GM13976 (cell line): ENCODE measurements around the gene MED13L.

Experiments used
- DNase-seq: peaks from one replicate; pipeline ENCODE4 v3.0.0; 2012; ENCODE audit warnings: low spot score
- CTCF ChIP-seq: IDR thresholded peaks from 2 replicates; pipeline ENCODE4 v1.5.1; 2012; ENCODE audit warnings: borderline replicate concordance, mild to moderate bottlenecking; ENCODE audit not compliant: insufficient read depth; ENCODE audit errors: extremely low read depth, missing control alignments, control extremely low read depth
- in situ Hi-C: fragments of 300-500 bp; cut with MboI; formaldehyde crosslinking; loops from one replicate; pipeline ENCODE4 v1.12.0; 2022; ENCODE audit warnings: low sequenced_read_pairs, mixed read lengths, inconsistent platforms; ENCODE audit not compliant: unreplicated experiment

MED13L gene

GRCh38 chr12:116160231-116160630, 117.3 kb downstream of the MED13L start:
- in situ Hi-C loops: no loop called here
- TF ChIP-seq CTCF: no peak
- DNase-seq: no peak

GRCh38 chr12:116159593-116160200, 117.8 kb downstream of the MED13L start:
- in situ Hi-C loops: no loop called here
- no peak for DNase-seq

GRCh38 chr12:116159175-116159574, 118.3 kb downstream of the MED13L start:
- TF ChIP-seq CTCF: no peak
- no peak for DNase-seq
- in situ Hi-C loops: no loop called here

More at GRCh38 chr12:116159593-116160200, 117.8 kb downstream of the MED13L start:
- no peak for TF ChIP-seq CTCF

- no peak for TF ChIP-seq CTCF
- in situ Hi-C loops: no loop called here
- DNase-seq: no peak
These were observed 119.6 kb downstream of the MED13L start for GRCh38 chr12:116157845-116158267.

- TF ChIP-seq CTCF: no peak
- in situ Hi-C loops: no loop called here
- no peak for DNase-seq
These were observed 120.9 kb downstream of the MED13L start for GRCh38 chr12:116156614-116157013.

GRCh38 chr12:116155383-116155782, 122.1 kb downstream of the MED13L start:
- TF ChIP-seq CTCF: no peak
- no peak for DNase-seq
- in situ Hi-C loops: no loop called here
